SK-N-MC (cell line): Measurements from ENCODE around the gene GNB3.

ENCODE experiments used
- EZH2 ChIP-seq: fragments of 200-600 bp; sonication (generic); IDR thresholded peaks from one replicate; pipeline ENCODE4 v1.6.1; 2017; ENCODE audit warnings: antibody characterized with exemption
- FOXP2 ChIP-seq: optimal IDR thresholded peaks from 2 replicates; pipeline ENCODE3; 2011; ENCODE audit warnings: mild to moderate bottlenecking, moderate library complexity; ENCODE audit not compliant: insufficient read depth; ENCODE audit errors: extremely low read length, control extremely low read depth

GRCh38 chr12:6827982-6828780 is 12.5 kb upstream of the GNB3 start, which contains the start of gene P3H3:
- no peak for TF ChIP-seq FOXP2
- TF ChIP-seq EZH2 = no peak
